Measurements from ENCODE around the gene TTC13.

Gene TTC13

DNA sequence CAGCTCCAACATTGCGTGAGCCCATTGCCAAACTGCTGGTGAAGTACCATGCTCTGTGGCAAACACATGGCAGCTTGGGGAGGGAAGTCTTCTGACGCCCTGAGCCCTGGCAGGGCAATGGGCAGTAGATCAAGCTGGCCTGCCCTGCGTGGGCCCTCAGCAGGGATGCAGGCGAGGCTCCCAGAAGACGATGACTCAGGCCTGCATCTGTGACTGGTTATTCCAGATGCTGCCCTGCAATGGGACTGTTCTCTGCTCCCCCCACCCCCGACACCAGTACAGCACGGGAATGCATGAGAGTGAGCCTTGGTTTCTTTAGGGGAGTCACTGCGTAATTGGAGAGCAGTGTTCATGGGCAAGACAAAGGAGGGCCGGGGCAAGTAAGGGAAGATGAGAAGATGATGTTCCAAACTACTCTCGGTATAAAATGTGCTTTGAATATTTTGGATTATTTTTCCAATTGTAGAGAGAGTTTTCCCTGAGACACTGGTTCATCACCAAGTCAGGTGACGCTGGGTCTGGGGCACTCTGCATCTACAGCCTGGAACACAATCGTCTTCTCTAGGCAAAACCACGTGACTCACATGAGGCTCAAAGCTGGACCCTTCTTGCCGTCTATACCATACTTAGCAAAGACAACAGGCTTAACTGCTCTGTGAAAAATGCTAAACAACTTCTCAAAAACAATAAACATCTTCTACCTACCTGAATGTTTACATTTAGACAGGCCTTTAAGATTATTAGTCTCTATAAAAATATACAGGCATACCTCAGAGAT is 101.3 kb downstream of the TTC13 start:
- Histone ChIP-seq H3K27ac (no peak overlapping the region), H3K27me3 (replicated peaks) (no peaks in the 10 kb centered on the region), H3K4me3 (ENCODE audit: low read depth, low read length) (no peak overlapping the region), H3K36me3 (replicated peaks) (no peaks in the 10 kb centered on the region)
- peak; percentile 66 for DNase-seq
- TF ChIP-seq, protein P1, sequence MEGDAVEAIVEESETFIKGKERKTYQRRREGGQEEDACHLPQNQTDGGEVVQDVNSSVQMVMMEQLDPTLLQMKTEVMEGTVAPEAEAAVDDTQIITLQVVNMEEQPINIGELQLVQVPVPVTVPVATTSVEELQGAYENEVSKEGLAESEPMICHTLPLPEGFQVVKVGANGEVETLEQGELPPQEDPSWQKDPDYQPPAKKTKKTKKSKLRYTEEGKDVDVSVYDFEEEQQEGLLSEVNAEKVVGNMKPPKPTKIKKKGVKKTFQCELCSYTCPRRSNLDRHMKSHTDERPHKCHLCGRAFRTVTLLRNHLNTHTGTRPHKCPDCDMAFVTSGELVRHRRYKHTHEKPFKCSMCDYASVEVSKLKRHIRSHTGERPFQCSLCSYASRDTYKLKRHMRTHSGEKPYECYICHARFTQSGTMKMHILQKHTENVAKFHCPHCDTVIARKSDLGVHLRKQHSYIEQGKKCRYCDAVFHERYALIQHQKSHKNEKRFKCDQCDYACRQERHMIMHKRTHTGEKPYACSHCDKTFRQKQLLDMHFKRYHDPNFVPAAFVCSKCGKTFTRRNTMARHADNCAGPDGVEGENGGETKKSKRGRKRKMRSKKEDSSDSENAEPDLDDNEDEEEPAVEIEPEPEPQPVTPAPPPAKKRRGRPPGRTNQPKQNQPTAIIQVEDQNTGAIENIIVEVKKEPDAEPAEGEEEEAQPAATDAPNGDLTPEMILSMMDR (IDR thresholded peaks at IDR 0.05; ENCODE audit: low read depth, low read length, missing control alignments): no peak
- in situ Hi-C loops (cut with HindIII; ENCODE audit: low pct_ligation_motif_present, low sequenced_read_pairs): no loop called here

- H3K27me3 ChIP-seq (replicated peaks): no peaks in the 10 kb centered on the region
- in situ Hi-C loops (cut with HindIII; ENCODE audit: low pct_ligation_motif_present, low sequenced_read_pairs): no loop called here
- no peak overlapping the region for H3K27ac ChIP-seq
- TF ChIP-seq, protein P1 (IDR thresholded peaks at IDR 0.05; ENCODE audit: low read depth, low read length, missing control alignments): no peak
- no peak overlapping the region for H3K4me3 ChIP-seq (ENCODE audit: low read depth, low read length)
- no peaks in the 10 kb centered on the region for H3K36me3 ChIP-seq (replicated peaks)
- no peak for DNase-seq
Observed at GRCh38 chr1:230876660-230877059, 102.0 kb downstream of the TTC13 start.

GRCh38 chr1:230875370-230875769 is 103.3 kb downstream of the TTC13 start:
- Histone ChIP-seq H3K27ac (no peak overlapping the region), H3K36me3 (replicated peaks) (no peaks in the 10 kb centered on the region), H3K27me3 (replicated peaks) (no peaks in the 10 kb centered on the region), H3K4me3 (ENCODE audit: low read depth, low read length) (no peak overlapping the region)
- DNase-seq: no peak
- in situ Hi-C loops (cut with HindIII; ENCODE audit: low pct_ligation_motif_present, low sequenced_read_pairs): no loop called here
- TF ChIP-seq, protein P1 (IDR thresholded peaks at IDR 0.05; ENCODE audit: low read depth, low read length, missing control alignments): no peak

DNA sequence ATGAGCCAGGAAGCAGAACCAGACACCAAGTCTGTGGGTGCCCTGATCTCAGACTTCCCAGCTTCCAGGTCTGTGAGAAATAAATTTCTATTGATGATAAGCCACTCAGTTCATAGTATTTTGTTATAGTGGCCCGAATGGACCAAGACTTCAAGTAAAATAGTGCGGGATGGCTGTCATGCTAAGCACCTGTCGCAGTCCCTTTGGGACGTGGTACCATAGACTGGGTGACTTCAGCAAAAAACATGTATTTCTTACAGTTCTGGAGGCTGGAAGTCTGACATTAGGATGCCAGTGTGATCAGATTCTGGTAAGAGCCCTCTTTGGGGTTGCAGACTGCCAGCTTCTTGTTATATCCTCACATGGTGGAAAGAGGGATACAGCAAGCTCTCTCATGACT is 107.7 kb downstream of the TTC13 start:
- Histone ChIP-seq H3K27me3 (replicated peaks) (no peaks in the 10 kb centered on the region), H3K27ac (no peak overlapping the region), H3K4me3 (ENCODE audit: low read depth, low read length) (no peak overlapping the region), H3K36me3 (replicated peaks) (peaks cover 2% of the 10 kb centered on the region)
- DNase-seq: no peak
- TF ChIP-seq, protein P1 (IDR thresholded peaks at IDR 0.05; ENCODE audit: low read depth, low read length, missing control alignments): no peak
- in situ Hi-C loops (cut with HindIII; ENCODE audit: low pct_ligation_motif_present, low sequenced_read_pairs): no loop called here

DNA sequence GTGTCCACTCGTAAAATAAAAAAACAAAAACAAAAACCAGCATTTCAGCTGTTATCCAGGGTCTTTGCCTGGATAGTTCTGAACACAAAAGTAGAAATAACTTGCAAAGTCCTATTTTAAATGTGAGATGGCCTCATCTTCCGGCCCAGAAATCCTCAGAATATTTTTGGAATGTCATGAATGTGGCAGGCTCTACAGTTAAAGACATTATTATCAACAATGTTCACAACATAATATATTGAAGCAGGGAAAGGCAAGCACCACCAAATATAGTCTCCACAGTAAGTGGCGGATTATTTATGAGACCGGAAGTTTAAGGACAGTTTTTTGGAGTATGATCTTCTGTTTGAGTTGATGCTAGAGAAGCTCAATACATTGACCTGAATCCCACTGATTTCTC is 109.2 kb downstream of the TTC13 start:
- Histone ChIP-seq H3K27me3 (replicated peaks) (no peaks in the 10 kb centered on the region), H3K36me3 (replicated peaks) (peaks cover 2% of the 10 kb centered on the region), H3K27ac (peak overlapping the region; percentile 82), H3K4me3 (ENCODE audit: low read depth, low read length) (no peak overlapping the region)
- in situ Hi-C loops (cut with HindIII; ENCODE audit: low pct_ligation_motif_present, low sequenced_read_pairs): no loop called here
- no peak for DNase-seq
- TF ChIP-seq, protein P1 (IDR thresholded peaks at IDR 0.05; ENCODE audit: low read depth, low read length, missing control alignments): no peak

Measured in brain microvascular endothelial cell (primary cell).